A549 (cell line): ENCODE results near the gene TSEN54. TPM values are rescaled to one million over a fixed set of nuclear protein-coding genes. Genes with fewer than 3 reads are reported as not detected.

ENCODE experiments used
- ATAC-seq, 2 experiments: fragments of 200-7000 bp in 1 of 2; fragments of >200 bp in 1 of 2; cut with Nextera tagmentation in 1 of 2; cut with Tn5 transposase in 1 of 2; 3 replicates each; pipeline versions ENCODE4 v1.8.0 to v1.9.1; 2018 to 2020; ENCODE audit warnings: mild to moderate bottlenecking in 1 of 2, moderate library complexity in 1 of 2
- CTCF ChIA-PET: fragments of 300-600 bp; sonication (Branson Sonifier 250); formaldehyde crosslinking; extraction: SDS; loops from one replicate; lab custom pipeline; 2021; ENCODE audit warnings: antibody characterized with exemption, inconsistent platforms; lab: Yijun Ruan, JAX
- POLR2A ChIA-PET: fragments of 350-600 bp; formaldehyde crosslinking; extraction: SDS; loops from one replicate; lab custom pipeline; 2021; ENCODE audit warnings: antibody characterized with exemption, inconsistent platforms; lab: Yijun Ruan, JAX
- DNase-seq, 2 experiments: peaks; one replicate each; pipeline versions ENCODE4 v3.0.0 to v3.0.0-alpha.2; 2011 to 2016; ENCODE audit warnings: low read depth in 1 of 2, low spot score in 1 of 2
- FAIRE-seq: peaks from 2 replicates; lab custom pipeline; 2011; peaks lifted over from hg19 to GRCh38; lab: Jason Lieb, UNC
- H3K27ac ChIP-seq, 2 experiments: fragments of >200 bp; sonication (Bioruptor Twin); formaldehyde crosslinking; 3 replicates each; pipeline ENCODE4 v1.5.1; 2016 to 2017
- H3K4me1 ChIP-seq: fragments of >200 bp; sonication (Bioruptor Twin); formaldehyde crosslinking; 3 replicates; pipeline ENCODE4 v1.6.1; 2016
- H3K4me2 ChIP-seq: fragments of >200 bp; sonication (Bioruptor Twin); formaldehyde crosslinking; 3 replicates; pipeline ENCODE4 v1.6.1; 2016
- H3K4me3 ChIP-seq: fragments of >200 bp; sonication (Bioruptor Twin); formaldehyde crosslinking; 3 replicates; pipeline ENCODE4 v1.5.1; 2016
- H3K9me3 ChIP-seq: fragments of >200 bp; sonication (Bioruptor Twin); formaldehyde crosslinking; 3 replicates; pipeline ENCODE4 v1.6.1; 2016
- BCL3 ChIP-seq: fragments of >200 bp; sonication (Bioruptor Twin); formaldehyde crosslinking; IDR thresholded peaks from 3 replicates; pipeline ENCODE4 v1.6.1; 2016
- BHLHE40 ChIP-seq: IDR thresholded peaks from 2 replicates; pipeline ENCODE4 v1.6.1; 2012; ENCODE audit warnings: low read depth, low read length, inconsistent platforms
- CBX2 ChIP-seq: fragments of 200-600 bp; sonication (generic); IDR thresholded peaks from 2 replicates; pipeline ENCODE4 v1.6.1; 2016; ENCODE audit warnings: low read depth, mild to moderate bottlenecking, borderline replicate concordance
- CHD4 ChIP-seq: fragments of 200-600 bp; sonication (generic); IDR thresholded peaks from 2 replicates; pipeline ENCODE4 v1.6.1; 2016; ENCODE audit warnings: antibody characterized with exemption, mild to moderate bottlenecking, borderline replicate concordance
- ESRRA ChIP-seq: fragments of 150-350 bp; IDR thresholded peaks from 2 replicates; pipeline ENCODE4 v1.6.1; 2014; ENCODE audit warnings: mild to moderate bottlenecking, low read length, borderline replicate concordance
- FOSL2 ChIP-seq, 2 experiments: fragments of 450-650 bp in 1 of 2; fragments of >200 bp in 1 of 2; sonication (Bioruptor Twin) in 1 of 2; formaldehyde crosslinking; IDR thresholded peaks; 2 replicates each; pipeline versions ENCODE4 v1.5.0 to v1.6.1; 2016 to 2020; ENCODE audit warnings: mild to moderate bottlenecking in 1 of 2, moderate library complexity in 1 of 2
- HDAC2 ChIP-seq: fragments of 200-600 bp; sonication (generic); IDR thresholded peaks from 2 replicates; pipeline ENCODE4 v1.6.1; 2016
- HMGXB4 ChIP-seq: fragments of 250-450 bp; sonication (Bioruptor Pico); IDR thresholded peaks from 2 replicates; pipeline ENCODE4 v1.5.0; 2021; ENCODE audit warnings: mild to moderate bottlenecking, moderate library complexity, borderline replicate concordance
- NFE2L2 ChIP-seq: fragments of 150-350 bp; conservative IDR thresholded peaks from 2 replicates; pipeline ENCODE4 v1.6.1; 2014; ENCODE audit warnings: low read length
- POLR2AphosphoS2 ChIP-seq: conservative IDR thresholded peaks from 2 replicates; pipeline ENCODE4 v1.6.1; 2012; ENCODE audit warnings: low read length, improper control_type of control experiment, inconsistent platforms
- RAD21 ChIP-seq, 2 experiments: fragments of >200 bp in 1 of 2; sonication (Bioruptor Twin) in 1 of 2; formaldehyde crosslinking in 1 of 2; IDR thresholded peaks in 1 of 2; conservative IDR thresholded peaks in 1 of 2; 2 replicates in 1 of 2; 3 replicates in 1 of 2; pipeline ENCODE4 v1.6.1; 2012 to 2018; ENCODE audit warnings: inconsistent platforms in 1 of 2
- RFX5 ChIP-seq: fragments of 450-650 bp; IDR thresholded peaks from 2 replicates; pipeline ENCODE4 v1.7.1; 2014; ENCODE audit warnings: antibody characterized with exemption, mild to moderate bottlenecking, moderate library complexity
- ZFP36 ChIP-seq: fragments of 450-650 bp; IDR thresholded peaks from 2 replicates; pipeline ENCODE4 v1.6.1; 2014; ENCODE audit warnings: borderline replicate concordance; ENCODE audit not compliant: partially characterized antibody
- WGBS: methylation state at CpG from one replicate; pipeline ENCODE4 v1.1.6; 2017; ENCODE audit errors: missing lambda C conversion rate; 5-methylcytosine and 5-hydroxymethylcytosine counted together
- polyA plus RNA-seq, 4 experiments: library from polyadenylated mRNA; depleted of rRNA in 3 of 4; stranded (reverse); fragments of >200 nt; fragmentation: RNase III in 1 of 4; extraction: RNeasy Plus Mini Kit Qiagen cat#74134 plus additional on column Dnase treatment in 1 of 4; gene quantifications; 2 replicates in 3 of 4; 3 replicates in 1 of 4; pipeline ENCODE4 v1.2.3, GENCODE V29; 2011 to 2017
- TF ChIP-seq, protein P1 (sequence below): fragments of 450-650 bp; IDR thresholded peaks from 2 replicates; pipeline ENCODE4 v1.6.1; 2014; ENCODE audit warnings: antibody characterized with exemption

TSEN54 gene
- polyA plus RNA-seq, 2 of the 4 experiments (the other 2 are of a cell fraction), result 24.8 to 38.4 TPM

DNA sequence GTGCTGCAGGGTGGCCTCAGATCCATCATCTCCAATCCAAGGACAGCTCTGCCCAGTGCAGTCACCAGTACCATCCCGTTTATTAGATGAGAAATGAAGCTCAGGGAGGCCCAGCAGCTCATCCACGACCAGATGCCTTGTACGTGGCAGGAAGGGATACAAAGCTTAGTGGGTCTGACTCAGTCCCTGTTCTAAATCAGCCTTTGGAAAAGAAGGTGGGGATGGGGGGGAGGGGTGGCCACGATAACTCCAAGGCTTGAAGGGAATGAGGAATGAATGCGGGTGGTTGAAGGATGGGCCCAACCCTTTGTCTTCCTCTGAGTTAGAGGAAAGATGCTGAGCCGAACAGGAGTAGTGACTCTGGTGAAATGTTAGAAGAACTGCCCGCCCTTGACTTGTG is 34.9 kb downstream of the TSEN54 start:
- no peak for DNase-seq
- Histone ChIP-seq H3K9me3 (no peaks in the 10 kb centered on the region), H3K4me3 (no peak overlapping the region), H3K27ac (peak overlapping the region in 1 of 2 experiments; percentile 88; a peak in 3 of 6 replicates), H3K4me2 (no peak overlapping the region), H3K4me1 (peaks cover 57% of the 10 kb centered on the region)
- ATAC-seq, result no peak
- TF ChIP-seq RAD21 (conservative IDR thresholded peaks at IDR 0.05 in 1 of 2, IDR thresholded peaks at IDR 0.05 in 1 of 2) (no peak), CHD4 (no peak), BCL3 (no peak), HDAC2 (no peak)
- ChIA-PET POLR2A (interaction anchor here (0.6 kb wide), 1 partner anchor 26 kb away, joined by 3 read pairs; the partner anchor contains the start of gene LLGL2), CTCF (interaction anchor here (0.5 to 3.2 kb wide), 10 partner anchors 17 to 466 kb away, joined by 3 to 14 read pairs (median 4); partner anchors contain the start of genes SMIM5 and TSEN54)
- 79% methylated on average over 7 of the region's 7 CpGs for WGBS
- FAIRE-seq, result no peak

DNA sequence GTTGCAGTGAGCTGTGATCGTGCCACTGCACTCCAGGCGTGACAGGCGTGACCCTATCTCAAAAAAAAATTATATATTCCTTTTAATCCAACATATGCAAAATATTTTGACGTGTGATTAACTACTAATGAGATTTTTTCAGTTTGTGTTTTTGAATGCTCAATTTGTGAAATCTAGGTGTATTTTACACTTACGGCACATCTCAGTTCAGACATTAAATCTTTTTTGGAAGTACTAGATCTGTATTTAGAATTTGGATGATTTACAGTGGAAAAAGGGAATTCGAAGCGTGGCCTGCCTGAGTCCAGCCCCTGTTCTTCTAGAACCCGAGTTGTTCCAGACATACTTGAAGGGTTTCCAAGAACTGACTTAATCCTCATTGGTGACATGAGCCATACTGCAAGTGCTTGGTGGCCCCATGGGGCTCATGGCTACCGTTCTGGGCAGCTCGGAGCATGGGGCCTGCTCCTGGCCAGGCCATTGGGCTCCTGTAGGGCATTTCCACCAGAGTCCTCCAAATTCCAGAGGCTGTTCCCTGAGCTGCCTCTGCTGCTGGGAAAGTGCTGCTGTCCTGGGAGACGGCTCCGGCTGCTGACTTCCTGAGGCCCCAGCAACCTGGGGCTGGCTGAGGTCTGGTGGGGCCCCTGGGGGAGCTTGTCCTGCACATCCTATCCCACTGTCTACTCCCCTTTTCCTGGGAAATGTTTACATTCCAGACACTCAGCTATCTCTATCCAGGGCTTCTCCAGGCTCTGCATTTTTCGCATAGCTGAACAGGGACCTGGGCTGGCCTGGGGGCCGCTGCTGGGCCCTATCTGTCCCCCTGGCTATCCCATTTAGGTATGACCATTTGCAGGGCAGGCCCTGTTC is 36.3 kb downstream of the TSEN54 start:
- FAIRE-seq (no peak), DNase-seq (peak in 1 of 2 experiments; percentile 36), ATAC-seq (peak in 1 of 2 experiments; percentile 12; a peak in 3 of 6 replicates)
- Histone ChIP-seq H3K4me2 (peak overlapping the region; percentile 36), H3K4me1 (peaks cover 70% of the 10 kb centered on the region), H3K9me3 (no peaks in the 10 kb centered on the region), H3K27ac (peak overlapping the region; percentile 54 to 83), H3K4me3 (no peak overlapping the region)
- POLR2A ChIA-PET, result no interaction called here
- TF ChIP-seq ESRRA, result no peak
- TF ChIP-seq HMGXB4 (CRISPR knock-in tag), result no peak
- TF ChIP-seq BHLHE40, result no peak
- no peak for TF ChIP-seq NFE2L2
- TF ChIP-seq, protein P1, sequence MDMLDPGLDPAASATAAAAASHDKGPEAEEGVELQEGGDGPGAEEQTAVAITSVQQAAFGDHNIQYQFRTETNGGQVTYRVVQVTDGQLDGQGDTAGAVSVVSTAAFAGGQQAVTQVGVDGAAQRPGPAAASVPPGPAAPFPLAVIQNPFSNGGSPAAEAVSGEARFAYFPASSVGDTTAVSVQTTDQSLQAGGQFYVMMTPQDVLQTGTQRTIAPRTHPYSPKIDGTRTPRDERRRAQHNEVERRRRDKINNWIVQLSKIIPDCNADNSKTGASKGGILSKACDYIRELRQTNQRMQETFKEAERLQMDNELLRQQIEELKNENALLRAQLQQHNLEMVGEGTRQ, result no peak
- no peak for TF ChIP-seq FOSL2 (IDR thresholded peaks at IDR 0.05)
- no peak for TF ChIP-seq FOSL2 (CRISPR knock-in tag; IDR thresholded peaks at IDR 0.05)
- TF ChIP-seq POLR2AphosphoS2, result no peak
- no peak for TF ChIP-seq CBX2
- no peak for TF ChIP-seq RFX5
- WGBS, result 73% methylated on average over 14 of the region's 14 CpGs
- CTCF ChIA-PET, result interaction anchor here (0.6 to 3.2 kb wide), 12 partner anchors 10 to 236 kb away, joined by 3 to 14 read pairs (median 3); partner anchors contain the start of genes LLGL2 and TSEN54

DNA sequence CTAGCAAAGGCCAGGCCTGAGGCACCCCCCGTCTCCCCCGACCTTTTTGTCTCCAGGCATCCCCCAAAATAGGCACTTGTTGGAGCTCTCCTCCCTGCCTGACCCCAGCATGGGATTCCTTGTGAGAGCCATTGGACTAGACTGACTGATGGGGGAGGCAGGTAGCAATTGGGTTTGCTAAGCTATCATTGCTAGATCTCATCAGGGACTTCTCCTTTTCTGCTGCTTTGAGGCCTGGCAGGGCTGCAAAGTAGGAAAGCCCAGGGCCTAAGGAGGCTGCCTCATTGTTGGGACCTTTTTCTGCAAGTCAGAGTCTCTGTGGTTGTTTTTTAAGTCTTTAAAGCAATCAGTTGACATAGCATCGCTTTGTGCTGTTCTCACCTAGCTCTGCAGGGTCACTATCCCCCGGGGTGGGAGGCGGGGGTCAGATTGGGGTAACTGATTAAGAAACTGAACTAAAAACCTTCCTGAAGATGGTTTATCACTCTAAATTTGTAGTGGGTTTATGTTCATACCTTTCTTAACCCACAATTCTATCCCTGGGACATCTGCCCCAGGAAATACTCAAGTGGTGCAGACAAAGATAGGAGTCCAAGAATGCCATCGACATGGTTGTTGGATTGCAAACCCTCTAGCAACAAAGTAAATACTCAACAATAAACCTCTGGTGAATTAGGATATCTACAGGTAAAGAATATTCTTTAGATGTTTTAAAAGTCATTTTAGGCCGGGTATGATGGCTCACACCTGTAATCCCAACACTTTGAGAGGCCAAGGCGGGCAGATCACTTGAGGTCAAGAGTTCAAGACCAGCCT is 37.2 kb downstream of the TSEN54 start:
- peak overlapping the region; percentile 36 for H3K4me2 ChIP-seq
- CTCF ChIA-PET, result interaction anchor here (0.6 to 3.2 kb wide), 11 partner anchors 10 to 195 kb away, joined by 3 to 14 read pairs (median 3); partner anchors contain the start of genes LLGL2 and TSEN54
- peaks cover 79% of the 10 kb centered on the region for H3K4me1 ChIP-seq
- no peak overlapping the region for H3K4me3 ChIP-seq
- no peaks in the 10 kb centered on the region for H3K9me3 ChIP-seq
- no peak for FAIRE-seq
- POLR2A ChIA-PET, result no interaction called here
- H3K27ac ChIP-seq, result peak overlapping the region; percentile 54 to 83
- no peak for ATAC-seq
- 72% methylated on average over 8 of the region's 8 CpGs for WGBS
- no peak for TF ChIP-seq BCL3
- peak; percentile 7 for TF ChIP-seq ZFP36
- DNase-seq, result no peak
